ENCODE measurements around the gene CDK2AP2. TPM values are rescaled to one million over a fixed set of nuclear protein-coding genes. Genes with fewer than 3 reads are reported as not detected.
"Not testable (repeated sequence)": the region's sequence is repeated elsewhere in the genome, so short reads cannot be mapped to it uniquely, and the experiment has no call there.

CDK2AP2 gene
- total RNA-seq, 1 experiment from 2014 or later, result 91.5 TPM

- Histone ChIP-seq H4K20me1 (ENCODE audit: insufficient read depth, low read depth, low read length) (no peaks in the 10 kb centered on the region), H3K79me2 (ENCODE audit: low read length) (no peaks in the 10 kb centered on the region), H3K4me3 (ENCODE audit: low read length) (no peak overlapping the region), H3K36me3 (ENCODE audit: insufficient read depth, low read length) (no peaks in the 10 kb centered on the region), H3K27me3 (ENCODE audit: low read length) (no peaks in the 10 kb centered on the region), H3K27ac (ENCODE audit: low read length) (no peak overlapping the region), H2AFZ (ENCODE audit: low read length) (no peak overlapping the region), H3K9ac (ENCODE audit: low read length) (no peak overlapping the region), H3K9me2 (replicated peaks; ENCODE audit: insufficient read depth, low read length) (no peaks in the 10 kb centered on the region), H3K4me1 (ENCODE audit: low read length) (no peaks in the 10 kb centered on the region), H3K9me3 (ENCODE audit: low read length) (no peaks in the 10 kb centered on the region), H3K4me2 (ENCODE audit: low read depth, low read length, poor library complexity, severe bottlenecking) (no peak overlapping the region)
- no peak for DNase-seq
These were observed 14.4 kb upstream of the CDK2AP2 start for GRCh38 chr11:67522338-67522737.

DNA sequence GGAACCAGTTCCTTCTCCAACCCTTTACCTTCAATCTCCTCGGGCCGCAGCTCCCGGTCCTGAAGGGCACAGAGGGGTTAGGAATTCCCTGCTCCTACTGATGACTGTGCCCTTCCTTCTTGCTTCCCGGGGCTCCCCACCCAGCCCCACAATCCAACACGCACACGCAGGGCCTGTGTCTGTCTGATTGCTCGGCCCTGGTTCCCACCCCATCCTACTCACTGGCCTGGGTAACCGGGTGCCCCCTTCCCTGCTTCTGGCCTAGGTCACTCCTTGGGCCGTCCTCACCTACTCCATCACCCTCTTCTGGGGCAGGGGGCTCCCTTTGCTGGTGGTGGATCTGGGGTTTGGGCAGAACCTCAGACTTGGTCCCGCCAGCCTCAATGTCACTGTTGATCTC, 14.0 kb upstream of the CDK2AP2 start:
- no peak overlapping the region for H3K4me3 ChIP-seq (ENCODE audit: low read length)
- H3K4me2 ChIP-seq (ENCODE audit: low read depth, low read length, poor library complexity, severe bottlenecking), result no peak overlapping the region
- no peaks in the 10 kb centered on the region for H3K27me3 ChIP-seq (ENCODE audit: low read length)
- H3K79me2 ChIP-seq (ENCODE audit: low read length), result no peaks in the 10 kb centered on the region
- no peak overlapping the region for H3K27ac ChIP-seq (ENCODE audit: low read length)
- no peaks in the 10 kb centered on the region for H3K4me1 ChIP-seq (ENCODE audit: low read length)
- H3K36me3 ChIP-seq (ENCODE audit: insufficient read depth, low read length), result no peaks in the 10 kb centered on the region
- H3K9me2 ChIP-seq (replicated peaks; ENCODE audit: insufficient read depth, low read length), result no peaks in the 10 kb centered on the region
- no peaks in the 10 kb centered on the region for H4K20me1 ChIP-seq (ENCODE audit: insufficient read depth, low read depth, low read length)
- H3K9ac ChIP-seq (ENCODE audit: low read length), result no peak overlapping the region
- DNase-seq, result no peak
- H2AFZ ChIP-seq (ENCODE audit: low read length), result no peak overlapping the region
- no peaks in the 10 kb centered on the region for H3K9me3 ChIP-seq (ENCODE audit: low read length)

DNA sequence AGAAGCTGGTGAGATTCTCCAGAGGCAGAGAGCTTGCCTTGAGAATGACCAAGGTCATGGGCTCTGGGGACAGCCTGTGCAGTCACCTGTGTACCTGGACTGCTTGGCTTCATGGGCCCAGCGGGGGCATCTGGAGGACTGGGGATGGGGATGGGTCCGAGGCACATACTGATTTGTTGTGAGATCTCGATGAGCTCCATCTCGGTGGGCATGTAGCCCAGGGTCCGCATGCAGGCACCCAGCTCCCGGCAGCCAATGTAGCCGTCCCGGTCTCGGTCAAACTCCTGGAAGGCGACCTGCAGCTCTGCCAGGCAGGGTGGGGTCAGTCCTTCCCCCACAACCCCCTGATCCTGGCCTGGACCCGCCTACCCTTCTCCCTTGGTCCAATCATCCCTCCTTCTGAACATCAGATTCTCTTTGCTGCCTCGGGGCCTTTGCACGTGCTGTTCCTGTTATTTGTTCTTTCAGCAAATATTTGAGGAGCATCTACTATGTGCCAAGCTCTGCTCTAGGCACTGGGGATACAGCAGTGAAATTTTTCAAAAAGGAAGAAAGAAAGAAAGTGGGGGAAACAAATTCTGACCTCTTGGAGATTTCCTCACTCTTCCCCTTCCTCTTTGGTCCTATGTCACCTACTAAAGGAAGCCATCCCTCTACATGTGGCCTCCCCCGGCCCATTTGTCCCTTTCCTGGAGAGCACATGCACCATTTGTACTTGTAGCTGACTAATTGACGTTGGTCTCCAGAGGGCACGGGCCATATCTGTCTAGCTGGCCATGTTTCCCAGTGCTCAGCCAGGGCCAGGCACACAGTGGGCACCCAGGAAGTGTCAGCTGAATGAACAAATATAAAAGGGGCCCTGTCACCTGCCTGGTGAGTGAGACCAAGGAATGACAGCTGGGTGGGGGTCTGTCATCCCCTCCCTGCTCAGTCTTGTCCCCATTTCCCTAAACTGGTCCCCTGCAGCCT, 13.2 kb upstream of the CDK2AP2 start:
- Histone ChIP-seq H3K4me2 (ENCODE audit: low read depth, low read length, poor library complexity, severe bottlenecking) (no peak overlapping the region), H3K27me3 (ENCODE audit: low read length) (no peaks in the 10 kb centered on the region), H3K79me2 (ENCODE audit: low read length) (no peaks in the 10 kb centered on the region), H3K9me2 (replicated peaks; ENCODE audit: insufficient read depth, low read length) (no peaks in the 10 kb centered on the region), H3K36me3 (ENCODE audit: insufficient read depth, low read length) (no peaks in the 10 kb centered on the region), H2AFZ (ENCODE audit: low read length) (no peak overlapping the region), H3K9ac (ENCODE audit: low read length) (no peak overlapping the region), H3K27ac (ENCODE audit: low read length) (no peak overlapping the region), H4K20me1 (ENCODE audit: insufficient read depth, low read depth, low read length) (no peaks in the 10 kb centered on the region), H3K4me3 (ENCODE audit: low read length) (no peak overlapping the region), H3K4me1 (ENCODE audit: low read length) (no peaks in the 10 kb centered on the region), H3K9me3 (ENCODE audit: low read length) (no peaks in the 10 kb centered on the region)
- DNase-seq, result no peak

- H3K27ac ChIP-seq (ENCODE audit: low read length), result no peak overlapping the region
- no peaks in the 10 kb centered on the region for H3K27me3 ChIP-seq (ENCODE audit: low read length)
- H3K79me2 ChIP-seq (ENCODE audit: low read length), result no peaks in the 10 kb centered on the region
- no peaks in the 10 kb centered on the region for H3K4me1 ChIP-seq (ENCODE audit: low read length)
- no peaks in the 10 kb centered on the region for H3K36me3 ChIP-seq (ENCODE audit: insufficient read depth, low read length)
- H4K20me1 ChIP-seq (ENCODE audit: insufficient read depth, low read depth, low read length), result no peaks in the 10 kb centered on the region
- H3K9ac ChIP-seq (ENCODE audit: low read length), result no peak overlapping the region
- no peak overlapping the region for H2AFZ ChIP-seq (ENCODE audit: low read length)
- no peaks in the 10 kb centered on the region for H3K9me2 ChIP-seq (replicated peaks; ENCODE audit: insufficient read depth, low read length)
- H3K4me2 ChIP-seq (ENCODE audit: low read depth, low read length, poor library complexity, severe bottlenecking), result no peak overlapping the region
- no peak overlapping the region for H3K4me3 ChIP-seq (ENCODE audit: low read length)
- no peaks in the 10 kb centered on the region for H3K9me3 ChIP-seq (ENCODE audit: low read length)
- no peak for DNase-seq
These were observed 11.8 kb upstream of the CDK2AP2 start for GRCh38 chr11:67519726-67520125.

GRCh38 chr11:67517784-67518552, 10.0 kb upstream of the CDK2AP2 start:
- no peaks in the 10 kb centered on the region for H4K20me1 ChIP-seq (ENCODE audit: insufficient read depth, low read depth, low read length)
- no peak overlapping the region for H3K9ac ChIP-seq (ENCODE audit: low read length)
- H3K27ac ChIP-seq (ENCODE audit: low read length), result no peak overlapping the region
- H3K27me3 ChIP-seq (ENCODE audit: low read length), result no peaks in the 10 kb centered on the region
- H3K4me1 ChIP-seq (ENCODE audit: low read length), result no peaks in the 10 kb centered on the region
- H2AFZ ChIP-seq (ENCODE audit: low read length), result no peak overlapping the region
- no peak for DNase-seq
- H3K36me3 ChIP-seq (ENCODE audit: insufficient read depth, low read length), result no peaks in the 10 kb centered on the region
- H3K9me3 ChIP-seq (ENCODE audit: low read length), result no peaks in the 10 kb centered on the region
- no peak overlapping the region for H3K4me2 ChIP-seq (ENCODE audit: low read depth, low read length, poor library complexity, severe bottlenecking)
- no peaks in the 10 kb centered on the region for H3K79me2 ChIP-seq (ENCODE audit: low read length)
- H3K9me2 ChIP-seq (replicated peaks; ENCODE audit: insufficient read depth, low read length), result no peaks in the 10 kb centered on the region
- no peak overlapping the region for H3K4me3 ChIP-seq (ENCODE audit: low read length)

- Histone ChIP-seq H3K27ac (ENCODE audit: low read length) (no peak overlapping the region), H4K20me1 (ENCODE audit: insufficient read depth, low read depth, low read length) (no peaks in the 10 kb centered on the region), H3K4me3 (ENCODE audit: low read length) (no peak overlapping the region), H3K4me1 (ENCODE audit: low read length) (no peaks in the 10 kb centered on the region), H3K9ac (ENCODE audit: low read length) (no peak overlapping the region), H3K9me2 (replicated peaks; ENCODE audit: insufficient read depth, low read length) (no peaks in the 10 kb centered on the region), H2AFZ (ENCODE audit: low read length) (no peak overlapping the region), H3K9me3 (ENCODE audit: low read length) (no peaks in the 10 kb centered on the region), H3K4me2 (ENCODE audit: low read depth, low read length, poor library complexity, severe bottlenecking) (no peak overlapping the region), H3K79me2 (ENCODE audit: low read length) (no peaks in the 10 kb centered on the region), H3K27me3 (ENCODE audit: low read length) (no peaks in the 10 kb centered on the region), H3K36me3 (ENCODE audit: insufficient read depth, low read length) (no peaks in the 10 kb centered on the region)
- no peak for DNase-seq
These were observed 8.8 kb upstream of the CDK2AP2 start for GRCh38 chr11:67516806-67517205.

DNA sequence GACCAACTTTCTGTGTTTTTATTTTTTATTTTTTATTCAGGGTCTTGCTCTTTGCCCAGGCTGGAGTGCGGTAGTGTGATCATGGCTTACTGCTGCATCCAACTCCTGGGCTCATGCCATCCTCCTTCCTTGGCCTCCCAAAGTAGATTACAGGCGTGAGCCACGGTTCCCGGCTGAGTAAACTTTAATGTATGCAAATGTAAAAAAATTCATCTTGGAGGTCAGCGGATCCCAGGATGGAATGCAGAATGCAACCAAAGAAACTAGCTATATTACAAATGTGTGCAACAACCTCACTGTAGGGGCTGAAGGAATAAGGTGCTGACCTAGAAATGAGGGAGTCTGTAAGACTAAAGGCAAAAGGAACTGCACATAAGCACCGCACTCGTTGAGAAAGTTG, 6.2 kb upstream of the CDK2AP2 start:
- Histone ChIP-seq H3K79me2 (ENCODE audit: low read length) (no peaks in the 10 kb centered on the region), H2AFZ (ENCODE audit: low read length) (no peak overlapping the region), H3K4me1 (ENCODE audit: low read length) (peaks cover 12% of the 10 kb centered on the region), H3K4me2 (ENCODE audit: low read depth, low read length, poor library complexity, severe bottlenecking) (no peak overlapping the region), H3K27me3 (ENCODE audit: low read length) (no peaks in the 10 kb centered on the region), H3K27ac (ENCODE audit: low read length) (no peak overlapping the region), H3K9ac (ENCODE audit: low read length) (no peak overlapping the region), H4K20me1 (ENCODE audit: insufficient read depth, low read depth, low read length) (no peaks in the 10 kb centered on the region), H3K9me3 (ENCODE audit: low read length) (no peaks in the 10 kb centered on the region), H3K4me3 (ENCODE audit: low read length) (no peak overlapping the region), H3K36me3 (ENCODE audit: insufficient read depth, low read length) (no peaks in the 10 kb centered on the region), H3K9me2 (replicated peaks; ENCODE audit: insufficient read depth, low read length) (no peaks in the 10 kb centered on the region)
- no peak for DNase-seq

GRCh38 chr11:67511558-67511957, 3.6 kb upstream of the CDK2AP2 start:
- H3K9me3 ChIP-seq (ENCODE audit: low read length); DNase-seq; H4K20me1 ChIP-seq (ENCODE audit: insufficient read depth, low read depth, low read length); H3K4me2 ChIP-seq (ENCODE audit: low read depth, low read length, poor library complexity, severe bottlenecking); H2AFZ ChIP-seq (ENCODE audit: low read length); H3K4me3 ChIP-seq (ENCODE audit: low read length); H3K9ac ChIP-seq (ENCODE audit: low read length); H3K79me2 ChIP-seq (ENCODE audit: low read length); H3K9me2 ChIP-seq (replicated peaks; ENCODE audit: insufficient read depth, low read length); H3K36me3 ChIP-seq (ENCODE audit: insufficient read depth, low read length); H3K27ac ChIP-seq (ENCODE audit: low read length); H3K27me3 ChIP-seq (ENCODE audit: low read length): not testable (repeated sequence)
- H3K4me1 ChIP-seq (ENCODE audit: low read length), result peaks cover 26% of the 10 kb centered on the region

Measured in Karpas-422 (cell line).